Endothelial cell (in vitro differentiated cells): ENCODE measurements around the gene JPH3. TPM values are rescaled to one million over a fixed set of nuclear protein-coding genes. Genes with fewer than 3 reads are reported as not detected.

ENCODE experiments used
- DNase-seq: peaks from one replicate; pipeline ENCODE4 v3.0.0; 2021; ENCODE audit warnings: low spot score
- H3K27ac Mint-ChIP-seq: one replicate; pipeline ENCODE4 v1.8.0; 2021; ENCODE audit warnings: mixed read lengths, inconsistent platforms; ENCODE audit not compliant: unreplicated experiment
- H3K27me3 Mint-ChIP-seq: one replicate; pipeline ENCODE4 v1.8.0; 2021; ENCODE audit warnings: mild to moderate bottlenecking, moderate library complexity, mixed read lengths, inconsistent platforms; ENCODE audit not compliant: unreplicated experiment
- H3K36me3 Mint-ChIP-seq: one replicate; pipeline ENCODE4 v1.8.0; 2021; ENCODE audit warnings: mild to moderate bottlenecking, low read depth, mixed read lengths, inconsistent platforms; ENCODE audit not compliant: unreplicated experiment
- H3K4me1 Mint-ChIP-seq: one replicate; pipeline ENCODE4 v1.8.0; 2021; ENCODE audit warnings: mild to moderate bottlenecking, mixed read lengths, inconsistent platforms; ENCODE audit not compliant: unreplicated experiment
- H3K4me3 Mint-ChIP-seq: one replicate; pipeline ENCODE4 v1.8.0; 2021; ENCODE audit warnings: mild to moderate bottlenecking, mixed read lengths, inconsistent platforms; ENCODE audit not compliant: unreplicated experiment
- H3K9me3 Mint-ChIP-seq: one replicate; pipeline ENCODE4 v1.8.0; 2021; ENCODE audit warnings: mixed read lengths, inconsistent platforms; ENCODE audit not compliant: unreplicated experiment
- CTCF ChIP-seq: fragments of 200-600 bp; sonication (generic); IDR thresholded peaks from one replicate; pipeline ENCODE4 v1.5.0; 2021; ENCODE audit warnings: antibody characterized with exemption; ENCODE audit not compliant: unreplicated experiment
- total RNA-seq: library from RNA; stranded (reverse); fragmentation: NEBNext Ultra II Directional; extraction: Animal tissue kit (Norgen Biotek cat#: 25700); gene quantifications from one replicate; pipeline ENCODE4 v1.2.1, GENCODE V29; 2021; ENCODE audit not compliant: unreplicated experiment

The JPH3 gene
- total RNA-seq, 1 donor from 2014 or later = 19.1 TPM

DNA sequence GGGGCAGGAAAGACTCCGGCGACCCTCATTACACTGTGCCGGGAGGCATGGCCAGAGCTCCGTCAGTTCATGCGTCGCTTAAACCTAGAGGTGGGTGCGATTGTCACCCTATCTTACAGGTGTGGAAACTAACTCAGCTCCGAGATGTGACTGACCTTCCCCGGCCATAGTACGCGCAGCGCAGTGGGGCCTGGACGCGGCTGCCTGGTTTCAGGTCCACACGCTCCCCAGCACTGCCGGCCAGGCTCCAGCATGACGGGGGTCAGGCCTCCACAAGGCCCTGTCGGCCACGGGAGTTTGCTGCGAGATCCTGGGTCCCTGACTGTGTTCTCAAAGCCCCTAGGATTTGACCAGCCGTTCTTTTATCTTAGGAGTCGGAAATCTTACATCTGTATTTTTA lies 34.4 kb downstream of the JPH3 start:
- Mint-ChIP-seq H3K36me3 (peaks cover 3% of the 10 kb centered on the region), H3K9me3 (peaks cover under 1% of the 10 kb centered on the region), H3K4me3 (no peak overlapping the region), H3K27me3 (peaks cover 9% of the 10 kb centered on the region), H3K4me1 (no peaks in the 10 kb centered on the region), H3K27ac (no peak overlapping the region)
- no peak for DNase-seq
- no peak for TF ChIP-seq CTCF

DNA sequence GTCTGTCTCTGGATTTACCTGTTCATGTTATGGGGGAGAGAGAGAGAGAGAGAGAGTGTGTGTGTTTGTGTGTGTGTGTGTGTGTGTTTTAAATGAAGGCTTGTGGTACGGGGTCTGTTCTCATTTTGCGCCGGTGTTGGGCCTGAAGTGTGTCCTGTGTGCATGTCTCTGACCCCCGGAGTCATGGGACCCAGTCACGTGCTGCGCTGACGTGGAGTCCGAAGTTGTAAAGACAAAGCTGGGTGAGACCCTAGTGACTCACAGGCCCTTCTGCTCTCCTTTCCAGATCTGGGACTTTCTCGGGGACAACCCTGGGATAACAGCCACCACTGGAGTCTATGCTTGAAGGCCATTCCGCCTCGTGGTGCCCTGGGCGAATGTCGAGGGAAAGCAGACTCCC lies 35.0 kb downstream of the JPH3 start:
- no peak for TF ChIP-seq CTCF
- H3K27me3 Mint-ChIP-seq = peaks cover 9% of the 10 kb centered on the region
- H3K9me3 Mint-ChIP-seq = no peaks in the 10 kb centered on the region
- DNase-seq = no peak
- H3K36me3 Mint-ChIP-seq = peaks cover 3% of the 10 kb centered on the region
- H3K27ac Mint-ChIP-seq = no peak overlapping the region
- no peak overlapping the region for H3K4me3 Mint-ChIP-seq
- no peaks in the 10 kb centered on the region for H3K4me1 Mint-ChIP-seq

GRCh38 chr16:87638736-87639135 lies 36.4 kb downstream of the JPH3 start:
- Mint-ChIP-seq H3K9me3 (no peaks in the 10 kb centered on the region), H3K36me3 (peaks cover 3% of the 10 kb centered on the region), H3K4me1 (no peaks in the 10 kb centered on the region), H3K27me3 (peaks cover 8% of the 10 kb centered on the region), H3K27ac (no peak overlapping the region), H3K4me3 (no peak overlapping the region)
- no peak for TF ChIP-seq CTCF
- DNase-seq = no peak

DNA sequence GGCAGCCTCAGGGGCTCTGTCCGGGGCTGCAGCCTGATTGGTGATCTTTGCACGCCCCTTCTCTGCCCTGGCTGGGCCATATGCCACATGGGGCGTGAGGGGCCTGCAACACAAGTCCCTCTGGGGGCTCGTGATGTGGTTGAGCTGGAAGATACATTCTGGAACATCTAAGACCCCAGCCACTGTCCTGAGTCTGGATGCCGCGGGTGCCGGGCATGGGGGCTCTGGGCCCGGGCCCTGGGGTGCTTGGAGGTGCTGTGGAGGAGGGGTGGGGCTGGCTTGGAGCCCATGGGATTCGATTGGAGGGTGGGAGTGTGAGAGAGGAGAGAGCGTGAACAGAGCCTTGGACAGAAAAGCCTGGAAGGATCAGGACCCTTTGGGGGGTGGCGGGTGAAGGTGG lies 39.4 kb downstream of the JPH3 start:
- no peaks in the 10 kb centered on the region for H3K9me3 Mint-ChIP-seq
- peaks cover 6% of the 10 kb centered on the region for H3K27me3 Mint-ChIP-seq
- H3K27ac Mint-ChIP-seq = no peak overlapping the region
- DNase-seq = no peak
- no peaks in the 10 kb centered on the region for H3K4me1 Mint-ChIP-seq
- peaks cover 3% of the 10 kb centered on the region for H3K36me3 Mint-ChIP-seq
- no peak overlapping the region for H3K4me3 Mint-ChIP-seq
- no peak for TF ChIP-seq CTCF

GRCh38 chr16:87642491-87642890 lies 40.2 kb downstream of the JPH3 start:
- Mint-ChIP-seq H3K9me3 (no peaks in the 10 kb centered on the region), H3K27me3 (peaks cover 4% of the 10 kb centered on the region), H3K36me3 (peaks cover 3% of the 10 kb centered on the region), H3K4me3 (no peak overlapping the region), H3K27ac (no peak overlapping the region), H3K4me1 (no peaks in the 10 kb centered on the region)
- no peak for DNase-seq
- no peak for TF ChIP-seq CTCF
